ENCODE measurements around the gene PDSS2. TPM values are rescaled to one million over a fixed set of nuclear protein-coding genes. Genes with fewer than 3 reads are reported as not detected.
A peak's percentile ranks its signal among the peaks of the same experiment; 100 is the strongest.

Gene PDSS2
- total and polyA plus RNA-seq, 2 of the 8 experiments (the other 6 are each of a cell fraction or from before 2014, with no cell fraction given): 10.7 to 16.1 TPM

DNA sequence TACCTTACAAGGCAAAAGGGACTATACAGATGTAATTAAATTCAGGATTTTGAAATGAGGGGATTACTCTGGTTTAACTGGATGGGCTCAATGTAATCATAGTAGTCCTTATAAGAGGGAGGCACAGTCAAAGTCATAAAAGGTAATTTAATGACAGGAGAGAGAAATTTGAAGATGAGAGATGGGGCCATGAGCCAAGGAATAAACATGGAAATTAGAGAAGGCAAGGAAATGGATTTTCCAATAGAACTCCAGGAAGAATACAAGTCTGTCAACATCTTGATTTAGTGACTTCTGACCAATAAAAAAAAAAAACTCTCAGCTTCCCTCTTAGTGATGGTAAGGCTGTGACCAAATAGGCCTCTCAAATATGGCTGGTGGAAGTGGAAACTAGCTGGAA, 242.1 kb downstream of the PDSS2 start:
- no peak for DNase-seq (ENCODE audit: low read depth in 1 of 2, low spot score in 2 of 2)
- 0 out of 2 replicates have a peak overlapping the region, but pooled peaks have one; percentile 32 for H2BK20ac ChIP-seq (ENCODE audit: low read length)
- no peak overlapping the region for H3K14ac ChIP-seq (ENCODE audit: insufficient read length)
- no peak overlapping the region for H3K27ac ChIP-seq (ENCODE audit: low read depth, low read length)
- FAIRE-seq: no peak
- H4K5ac ChIP-seq (ENCODE audit: insufficient read length, low read depth, low read length): no peak overlapping the region
- TF ChIP-seq KDM1A (IDR thresholded peaks at IDR 0.05; ENCODE audit: borderline replicate concordance, low read length) (no peak), POLR2AphosphoS5 (IDR thresholded peaks at IDR 0.05; ENCODE audit: low read depth, low read length) (no peak), KDM4A (IDR thresholded peaks at IDR 0.05; ENCODE audit: low read depth, low read length, severe bottlenecking) (no peak), YY1 (IDR thresholded peaks at IDR 0.05; ENCODE audit: low read depth, low read length) (no peak), SRF (IDR thresholded peaks at IDR 0.05; ENCODE audit: low read depth, low read length) (no peak), NRF1 (IDR thresholded peaks at IDR 0.05; ENCODE audit: low read depth, low read length) (no peak), BRCA1 (IDR thresholded peaks at IDR 0.05; ENCODE audit: low read depth, low read length) (no peak), TAF1 (IDR thresholded peaks at IDR 0.05; ENCODE audit: low read depth, low read length) (no peak)
- TF ChIP-seq, protein P1, sequence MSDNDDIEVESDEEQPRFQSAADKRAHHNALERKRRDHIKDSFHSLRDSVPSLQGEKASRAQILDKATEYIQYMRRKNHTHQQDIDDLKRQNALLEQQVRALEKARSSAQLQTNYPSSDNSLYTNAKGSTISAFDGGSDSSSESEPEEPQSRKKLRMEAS (IDR thresholded peaks at IDR 0.05): no peak
- no peak overlapping the region for H3K18ac ChIP-seq (ENCODE audit: extremely low read depth, low read length)
- H2AK5ac ChIP-seq (ENCODE audit: low read depth, low read length): no peak overlapping the region
- H2BK5ac ChIP-seq (ENCODE audit: low read depth, low read length): no peak overlapping the region
- no peak overlapping the region for H3K4ac ChIP-seq (replicated peaks; ENCODE audit: insufficient read length, low read depth, low read length)
- ChIA-PET CTCF (ENCODE audit: partially characterized antibody) (interaction anchor here (0.6 to 0.7 kb wide), 2 partner anchors 11 to 927 kb away, joined by 3 read pairs; no protein-coding TSS in a partner anchor), POLR2A (ENCODE audit: partially characterized antibody) (interaction anchor here (0.8 to 1.0 kb wide), 2 partner anchors 12 to 795 kb away, joined by 3 read pairs; no protein-coding TSS in a partner anchor)
- no peak overlapping the region for H4K91ac ChIP-seq (replicated peaks; ENCODE audit: insufficient read length, low read length)
- no peak overlapping the region for H2BK15ac ChIP-seq (ENCODE audit: low read length)
- H2AFZ ChIP-seq (ENCODE audit: low read length): no peak overlapping the region
- no peak overlapping the region for H3K9ac ChIP-seq (replicated peaks in 1 of 4; ENCODE audit: extremely low read depth in 1 of 4, low read depth in 3 of 4, low read length in 3 of 4)
- H3K23me2 ChIP-seq (ENCODE audit: low read depth, low read length): no peaks in the 10 kb centered on the region
- H4K8ac ChIP-seq (ENCODE audit: extremely low read depth, insufficient read depth, low read length): no peak overlapping the region
- H3K27me3 ChIP-seq (replicated peaks in 1 of 4; ENCODE audit: control insufficient read depth in 3 of 4, extremely low read depth in 1 of 4, insufficient read depth in 3 of 4, low read length in 3 of 4): no peaks in the 10 kb centered on the region
- no peaks in the 10 kb centered on the region for H3K79me1 ChIP-seq (ENCODE audit: low read depth, low read length)
- H3K23ac ChIP-seq (ENCODE audit: insufficient read length): no peak overlapping the region
- H4K20me1 ChIP-seq (replicated peaks in 1 of 2; ENCODE audit: control insufficient read depth in 1 of 2, insufficient read depth in 2 of 2, low read length in 2 of 2): no peaks in the 10 kb centered on the region
- H2BK120ac ChIP-seq (replicated peaks; ENCODE audit: low read depth, low read length): no peak overlapping the region
- H3K36me3 ChIP-seq (ENCODE audit: control insufficient read depth in 2 of 4, insufficient read depth in 4 of 4, low read length in 3 of 4): no peaks in the 10 kb centered on the region
- no peak overlapping the region for H3K4me2 ChIP-seq (ENCODE audit: insufficient read depth in 1 of 2, low read depth in 2 of 2, low read length in 2 of 2)
- no peak overlapping the region for H3K4me3 ChIP-seq (ENCODE audit: extremely low read depth in 1 of 4, insufficient read depth in 2 of 4, low read depth in 3 of 4, low read length in 4 of 4)
- no peak overlapping the region for H3K56ac ChIP-seq (replicated peaks; ENCODE audit: insufficient read length, low read depth, low read length)
- H3K9me3 ChIP-seq (ENCODE audit: insufficient read depth in 2 of 2, low read depth in 1 of 2, low read length in 1 of 2): no peaks in the 10 kb centered on the region
- no peaks in the 10 kb centered on the region for H3K79me2 ChIP-seq (ENCODE audit: control insufficient read depth in 1 of 2, insufficient read depth in 2 of 2, low read length in 2 of 2)
- peaks cover 0 to 3% (median 0%) of the 10 kb centered on the region in 4 experiments; a peak in 3 of 7 replicates for H3K4me1 ChIP-seq (replicated peaks in 1 of 4; ENCODE audit: control insufficient read depth in 3 of 4, insufficient read depth in 4 of 4, low read length in 3 of 4)
- H2BK12ac ChIP-seq (ENCODE audit: low read depth, low read length): no peak overlapping the region
